GM12878 (cell line): Measurements from ENCODE around the gene RPP30. TPM values are rescaled to one million over a fixed set of nuclear protein-coding genes. Genes with fewer than 3 reads are reported as not detected.

Experiments
- ATAC-seq: fragments of 200-7000 bp; cut with Tn5 transposase; 3 replicates; pipeline ENCODE4 v1.9.1; 2020; ENCODE audit warnings: mild to moderate bottlenecking, moderate library complexity
- BruUV-seq: library from RNA; stranded (reverse); fragments of 400-500 nt; replicated peaks from 2 replicates; lab custom pipeline; 2021; lab: Mats Ljungman, UMichigan
- CTCF ChIA-PET: fragments of 300-600 bp; sonication (Branson Sonifier 250); formaldehyde crosslinking; extraction: SDS; loops from one replicate; lab custom pipeline; 2021; ENCODE audit warnings: inconsistent platforms; lab: Yijun Ruan, JAX
- POLR2A ChIA-PET: fragments of 350-600 bp; formaldehyde crosslinking; extraction: SDS; loops from one replicate; lab custom pipeline; 2021; ENCODE audit warnings: inconsistent platforms; lab: Charles Lee
- RAD21 ChIA-PET: fragments of 300-600 bp; sonication (Branson Sonifier 250); formaldehyde crosslinking; loops from one replicate; lab custom pipeline; 2023; ENCODE audit warnings: antibody characterized with exemption; ENCODE audit not compliant: unreplicated experiment; lab: Charles Lee
- SMC1A ChIA-PET: fragments of 300-600 bp; sonication (Branson Sonifier 250); formaldehyde crosslinking; loops from one replicate; lab custom pipeline; 2023; ENCODE audit not compliant: unreplicated experiment, uncharacterized antibody; lab: Charles Lee
- DNase-seq: peaks from one replicate; pipeline ENCODE4 v3.0.0-alpha.2; 2011; ENCODE audit warnings: low read depth, low spot score
- FAIRE-seq: peaks from 3 replicates; lab custom pipeline; 2011; peaks lifted over from hg19 to GRCh38; lab: Jason Lieb, UNC
- H2AFZ ChIP-seq: 2 replicates; pipeline ENCODE4 v1.6.0; 2011; ENCODE audit warnings: low read depth, low read length, control low read depth; ENCODE audit not compliant: control insufficient read depth
- H3K27ac ChIP-seq: 2 replicates; pipeline ENCODE4 v1.5.1; 2011; ENCODE audit warnings: control low read depth; ENCODE audit not compliant: control insufficient read depth, insufficient read depth
- H3K27me3 ChIP-seq, 2 experiments: replicated peaks in 1 of 2; 2 replicates each; pipeline versions ENCODE4 v1.6.0 to v1.6.1; 2011; ENCODE audit warnings: low read length in 1 of 2; ENCODE audit not compliant: control insufficient read depth in 2 of 2, insufficient read depth in 2 of 2
- H3K36me3 ChIP-seq, 2 experiments: 2 replicates each; pipeline ENCODE4 v1.5.1; 2011; ENCODE audit warnings: low read length in 1 of 2; ENCODE audit not compliant: control insufficient read depth in 2 of 2, insufficient read depth in 2 of 2
- H3K4me1 ChIP-seq: 2 replicates; pipeline ENCODE4 v1.6.1; 2011; ENCODE audit warnings: mild to moderate bottlenecking, low read length, moderate library complexity, mixed read lengths; ENCODE audit not compliant: control insufficient read depth, insufficient read depth
- H3K4me2 ChIP-seq: 2 replicates; pipeline ENCODE4 v1.6.0; 2011; ENCODE audit warnings: control low read depth; ENCODE audit not compliant: control insufficient read depth, insufficient read depth
- H3K4me3 ChIP-seq: fragments of 200-600 bp; sonication (generic); 2 replicates; pipeline ENCODE4 v1.5.1; 2016
- H3K79me2 ChIP-seq: 2 replicates; pipeline ENCODE4 v1.6.0; 2011; ENCODE audit warnings: low read length; ENCODE audit not compliant: control insufficient read depth, insufficient read depth
- H3K9ac ChIP-seq: 2 replicates; pipeline ENCODE4 v1.8.0; 2011; ENCODE audit warnings: low read length, control low read depth, mixed read lengths; ENCODE audit not compliant: control insufficient read depth, insufficient read depth
- H3K9me3 ChIP-seq: replicated peaks from 3 replicates; pipeline ENCODE4 v1.5.1; 2011; ENCODE audit warnings: mild to moderate bottlenecking, low read length; ENCODE audit not compliant: control insufficient read depth, insufficient read depth
- H4K20me1 ChIP-seq: 2 replicates; pipeline ENCODE4 v1.6.0; 2011; ENCODE audit not compliant: control insufficient read depth, insufficient read depth
- ASH2L ChIP-seq: fragments of 300-600, 200-600 bp; sonication (generic); IDR thresholded peaks from 2 replicates; pipeline ENCODE4 v1.6.1; 2017; ENCODE audit warnings: low read depth, mild to moderate bottlenecking, borderline replicate concordance
- BRCA1 ChIP-seq: IDR thresholded peaks from 2 replicates; pipeline ENCODE4 v1.6.1; 2011; ENCODE audit warnings: low read depth, low read length, improper control_type of control experiment
- HDGF ChIP-seq: fragments of 450-650 bp; IDR thresholded peaks from 2 replicates; pipeline ENCODE4 v1.6.1; 2016; ENCODE audit warnings: antibody characterized with exemption
- MEF2B ChIP-seq: fragments of 450-650 bp; IDR thresholded peaks from 2 replicates; pipeline ENCODE4 v1.6.1; 2018; ENCODE audit warnings: mild to moderate bottlenecking, moderate library complexity; ENCODE audit not compliant: partially characterized antibody, poor library complexity, severe bottlenecking
- PAX5 ChIP-seq: IDR thresholded peaks from 2 replicates; pipeline ENCODE4 v1.6.1; 2011; ENCODE audit warnings: low read depth, low read length, borderline replicate concordance
- PML ChIP-seq: IDR thresholded peaks from 2 replicates; pipeline ENCODE4 v1.6.1; 2012; ENCODE audit warnings: low read length, inconsistent platforms
- POLR2AphosphoS2 ChIP-seq: IDR thresholded peaks from 2 replicates; pipeline ENCODE4 v1.6.1; 2011; ENCODE audit warnings: low read depth, mild to moderate bottlenecking, low read length, improper control_type of control experiment, moderate library complexity
- POLR2AphosphoS5 ChIP-seq: IDR thresholded peaks from 2 replicates; pipeline ENCODE4 v1.6.1; 2011; ENCODE audit warnings: mild to moderate bottlenecking, low read length, inconsistent platforms
- RAD51 ChIP-seq: fragments of 450-650 bp; IDR thresholded peaks from 2 replicates; pipeline ENCODE4 v1.6.1; 2016; ENCODE audit warnings: moderate library complexity, mild to moderate bottlenecking, inconsistent platforms
- RCOR1 ChIP-seq: conservative IDR thresholded peaks from 2 replicates; pipeline ENCODE4 v1.6.1; 2012; ENCODE audit warnings: low read depth, low read length, improper control_type of control experiment
- TCF3 ChIP-seq: IDR thresholded peaks from 2 replicates; pipeline ENCODE4 v1.6.1; 2012; ENCODE audit warnings: low read depth, mild to moderate bottlenecking, low read length, borderline replicate concordance; ENCODE audit not compliant: insufficient read depth
- YY1 ChIP-seq: IDR thresholded peaks from 2 replicates; pipeline ENCODE4 v1.6.1; 2011; ENCODE audit warnings: low read depth, mild to moderate bottlenecking, low read length
- ZNF24 ChIP-seq: fragments of 450-650 bp; IDR thresholded peaks from 2 replicates; pipeline ENCODE4 v1.6.1; 2017; ENCODE audit warnings: antibody characterized with exemption, mild to moderate bottlenecking
- WGBS: methylation state at CpG from one replicate; pipeline ENCODE4 v1.1.6; 2016; ENCODE audit warnings: low lambda C conversion rate; ENCODE audit not compliant: insufficient replicate concordance, insufficient coverage; ENCODE audit errors: missing lambda C conversion rate; 5-methylcytosine and 5-hydroxymethylcytosine counted together
- in situ Hi-C: fragments of 300-500 bp; cut with MboI; formaldehyde crosslinking; loops from 9 replicates; pipeline ENCODE4 v1.14.3; 2018; ENCODE audit warnings: mixed read lengths
- intact Hi-C: fragments of 100-400 bp; cut with micrococcal nuclease; formaldehyde crosslinking; loops from one replicate; pipeline ENCODE4 v1.14.2; 2022; ENCODE audit not compliant: unreplicated experiment
- polyA plus RNA-seq, 11 experiments: library from polyadenylated mRNA; depleted of rRNA in 4 of 11; unstranded in 6 of 11; stranded (reverse) in 5 of 11; fragments of >200 nt; fragmentation: Nextera tagmentation in 4 of 11; fragmentation: Illumina TruSeq in 1 of 11; extraction: Ambion mirVana in 4 of 11; extraction: Trizol in 1 of 11; gene quantifications; 1 replicate in 1 of 11; 2 replicates in 10 of 11; pipeline versions ENCODE4 v1.2.1 to v1.2.3, GENCODE V29; 2011 to 2016; ENCODE audit warnings: inconsistent platforms in 2 of 11, missing spikeins in 2 of 11, low read depth in 1 of 11
- total RNA-seq, 4 experiments: library from RNA; depleted of rRNA in 3 of 4; stranded (reverse); fragments of >200 nt in 3 of 4; fragmentation: Illumina TruSeq in 1 of 4; extraction: Trizol in 1 of 4; gene quantifications; 2 replicates each; pipeline versions ENCODE4 v1.2.1 to v1.2.3, GENCODE V29; 2013 to 2021
- TF ChIP-seq, protein P1 (sequence below): IDR thresholded peaks from 2 replicates; pipeline ENCODE4 v1.6.1; 2011; ENCODE audit warnings: borderline replicate concordance, low read depth, mild to moderate bottlenecking, moderate library complexity, mixed read lengths, low read length; ENCODE audit not compliant: insufficient read depth; ENCODE audit errors: extremely low read length
- TF ChIP-seq, protein P2 (sequence below): fragments of 450-650 bp; IDR thresholded peaks from 2 replicates; pipeline ENCODE4 v1.6.1; 2017; ENCODE audit warnings: antibody characterized with exemption, mild to moderate bottlenecking, moderate library complexity

RPP30 gene
- total and polyA plus RNA-seq, 10 of the 15 experiments (the other 5 are each of a cell fraction or from before 2014, with no cell fraction given), result 48.0 to 208 (median 72.6) TPM

DNA sequence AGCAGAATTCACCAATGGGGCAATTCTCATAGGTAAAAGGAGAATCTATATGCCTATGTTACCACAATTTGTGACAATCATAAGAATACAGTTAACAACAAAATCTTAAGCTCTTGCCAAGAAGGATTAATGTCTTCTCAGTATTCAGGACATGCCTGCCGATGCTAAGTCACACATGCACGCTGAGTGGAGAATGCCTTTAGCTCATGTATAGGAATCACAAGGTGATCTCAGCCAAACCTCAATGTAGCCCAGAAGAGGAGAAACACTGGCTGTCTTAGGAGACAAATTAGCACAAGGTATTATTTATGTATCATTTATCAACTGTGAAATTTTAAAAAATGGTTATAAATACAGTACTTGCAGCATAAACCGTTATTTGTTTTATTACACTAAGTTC is 16.6 kb upstream of the RPP30 start:
- intact Hi-C loops (loop anchor here (5.0 to 10.0 kb wide), 2 partner anchors 60 to 708 kb away; no protein-coding TSS in a partner anchor), in situ Hi-C loops (no loop called here)
- POLR2A ChIA-PET, result no interaction called here
- Histone ChIP-seq H3K9ac (no peak overlapping the region), H3K4me3 (no peak overlapping the region), H4K20me1 (no peaks in the 10 kb centered on the region), H3K27me3 (peaks cover 0 to 10% of the 10 kb centered on the region in 2 experiments; a peak in 3 of 4 replicates), H3K36me3 (no peaks in the 10 kb centered on the region), H3K4me2 (no peak overlapping the region), H3K79me2 (no peaks in the 10 kb centered on the region), H3K27ac (no peak overlapping the region), H2AFZ (no peak overlapping the region), H3K9me3 (peaks cover under 1% of the 10 kb centered on the region), H3K4me1 (0 out of 2 replicates have a peak, but pooled peaks cover 3% of the 10 kb centered on the region)
- FAIRE-seq (no peak), DNase-seq (no peak), ATAC-seq (no peak)
- no TSS peak for BruUV-seq
- TF ChIP-seq YY1, result no peak
- no peak for TF ChIP-seq RCOR1
- WGBS, result 65% methylated on average over 3 of the region's 3 CpGs
- CTCF ChIA-PET, result interaction anchor here (1.2 to 2.0 kb wide), 3 partner anchors 10 to 25 kb away, joined by 4 to 6 read pairs (median 4); partner anchors contain the start of gene RPP30
- SMC1A ChIA-PET, result no interaction called here
- RAD21 ChIA-PET, result no interaction called here

- no peak overlapping the region for H3K4me2 ChIP-seq
- H3K9me3 ChIP-seq, result no peaks in the 10 kb centered on the region; the same call in 2 of the 3 replicates
- H3K4me1 ChIP-seq, result 0 out of 2 replicates have a peak, but pooled peaks cover 3% of the 10 kb centered on the region
- H3K27ac ChIP-seq, result no peak overlapping the region
- no peak overlapping the region for H3K9ac ChIP-seq
- no peak for FAIRE-seq
- no peaks in the 10 kb centered on the region for H3K36me3 ChIP-seq
- H3K79me2 ChIP-seq, result no peaks in the 10 kb centered on the region
- ChIA-PET RAD21 (no interaction called here), POLR2A (no interaction called here), CTCF (interaction anchor here (0.6 to 2.0 kb wide), 6 partner anchors 9 to 819 kb away, joined by 3 to 6 read pairs (median 4); partner anchors contain the start of gene RPP30), SMC1A (no interaction called here)
- H2AFZ ChIP-seq, result no peak overlapping the region
- BruUV-seq, result no TSS peak
- no peaks in the 10 kb centered on the region for H4K20me1 ChIP-seq
- no peak for DNase-seq
- intact Hi-C loops (loop anchor here (5.0 to 10.0 kb wide), 2 partner anchors 61 to 709 kb away; no protein-coding TSS in a partner anchor), in situ Hi-C loops (no loop called here)
- no peak overlapping the region for H3K4me3 ChIP-seq
- WGBS, result 100% methylated on average over 3 of the region's 3 CpGs
- ATAC-seq, result no peak
- peaks cover 0 to 10% of the 10 kb centered on the region in 2 experiments; a peak in 3 of 4 replicates for H3K27me3 ChIP-seq
- TF ChIP-seq, protein P1, sequence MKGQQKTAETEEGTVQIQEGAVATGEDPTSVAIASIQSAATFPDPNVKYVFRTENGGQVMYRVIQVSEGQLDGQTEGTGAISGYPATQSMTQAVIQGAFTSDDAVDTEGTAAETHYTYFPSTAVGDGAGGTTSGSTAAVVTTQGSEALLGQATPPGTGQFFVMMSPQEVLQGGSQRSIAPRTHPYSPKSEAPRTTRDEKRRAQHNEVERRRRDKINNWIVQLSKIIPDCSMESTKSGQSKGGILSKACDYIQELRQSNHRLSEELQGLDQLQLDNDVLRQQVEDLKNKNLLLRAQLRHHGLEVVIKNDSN, result no peak
- TF ChIP-seq TCF3 (no peak), ZNF24 (no peak), POLR2AphosphoS5 (no peak), HDGF (no peak), ASH2L (no peak), MEF2B (no peak), PML (no peak), POLR2AphosphoS2 (no peak), PAX5 (no peak), BRCA1 (no peak), RAD51 (no peak)
- TF ChIP-seq, protein P2, sequence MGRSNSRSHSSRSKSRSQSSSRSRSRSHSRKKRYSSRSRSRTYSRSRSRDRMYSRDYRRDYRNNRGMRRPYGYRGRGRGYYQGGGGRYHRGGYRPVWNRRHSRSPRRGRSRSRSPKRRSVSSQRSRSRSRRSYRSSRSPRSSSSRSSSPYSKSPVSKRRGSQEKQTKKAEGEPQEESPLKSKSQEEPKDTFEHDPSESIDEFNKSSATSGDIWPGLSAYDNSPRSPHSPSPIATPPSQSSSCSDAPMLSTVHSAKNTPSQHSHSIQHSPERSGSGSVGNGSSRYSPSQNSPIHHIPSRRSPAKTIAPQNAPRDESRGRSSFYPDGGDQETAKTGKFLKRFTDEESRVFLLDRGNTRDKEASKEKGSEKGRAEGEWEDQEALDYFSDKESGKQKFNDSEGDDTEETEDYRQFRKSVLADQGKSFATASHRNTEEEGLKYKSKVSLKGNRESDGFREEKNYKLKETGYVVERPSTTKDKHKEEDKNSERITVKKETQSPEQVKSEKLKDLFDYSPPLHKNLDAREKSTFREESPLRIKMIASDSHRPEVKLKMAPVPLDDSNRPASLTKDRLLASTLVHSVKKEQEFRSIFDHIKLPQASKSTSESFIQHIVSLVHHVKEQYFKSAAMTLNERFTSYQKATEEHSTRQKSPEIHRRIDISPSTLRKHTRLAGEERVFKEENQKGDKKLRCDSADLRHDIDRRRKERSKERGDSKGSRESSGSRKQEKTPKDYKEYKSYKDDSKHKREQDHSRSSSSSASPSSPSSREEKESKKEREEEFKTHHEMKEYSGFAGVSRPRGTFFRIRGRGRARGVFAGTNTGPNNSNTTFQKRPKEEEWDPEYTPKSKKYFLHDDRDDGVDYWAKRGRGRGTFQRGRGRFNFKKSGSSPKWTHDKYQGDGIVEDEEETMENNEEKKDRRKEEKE, result no peak
These were observed 15.5 kb upstream of the RPP30 start for GRCh38 chr10:90856261-90856660.
